Mesendoderm (in vitro differentiated cells): ENCODE results near the gene CILP2.

Experiments
- DNase-seq: peaks from one replicate; pipeline ENCODE4 v3.0.0; 2013
- H2AK5ac ChIP-seq: 2 replicates; pipeline ENCODE4 v1.6.1; 2013; ENCODE audit warnings: low read length, inconsistent platforms
- H2BK120ac ChIP-seq: 2 replicates; pipeline ENCODE4 v1.6.1; 2013; ENCODE audit warnings: low read depth, mild to moderate bottlenecking, low read length, moderate library complexity, mixed read lengths
- H2BK15ac ChIP-seq: replicated peaks from 2 replicates; pipeline ENCODE4 v1.6.1; 2013; ENCODE audit warnings: low read depth, mild to moderate bottlenecking, moderate library complexity
- H2BK5ac ChIP-seq: 2 replicates; pipeline ENCODE4 v1.6.1; 2013; ENCODE audit warnings: low read length, inconsistent platforms
- H3K18ac ChIP-seq: 2 replicates; pipeline ENCODE4 v1.6.1; 2013; ENCODE audit warnings: mild to moderate bottlenecking, low read length, mixed read lengths
- H3K23ac ChIP-seq: one replicate; pipeline ENCODE4 v1.6.1; 2013; ENCODE audit warnings: low read length
- H3K27ac ChIP-seq: 2 replicates; pipeline ENCODE4 v1.5.1; 2013; ENCODE audit warnings: low read depth, mild to moderate bottlenecking, inconsistent platforms, low read length, moderate library complexity
- H3K27me3 ChIP-seq: 2 replicates; pipeline ENCODE4 v1.6.1; 2013; ENCODE audit warnings: low read length, control low read depth, mild to moderate bottlenecking, inconsistent platforms; ENCODE audit not compliant: insufficient read depth, poor library complexity
- H3K36me3 ChIP-seq: 2 replicates; pipeline ENCODE4 v1.6.1; 2013; ENCODE audit warnings: low read length, inconsistent platforms; ENCODE audit not compliant: control insufficient read depth, insufficient read depth
- H3K4ac ChIP-seq: one replicate; pipeline ENCODE4 v1.6.1; 2013; ENCODE audit warnings: low read depth, mild to moderate bottlenecking, low read length, moderate library complexity
- H3K4me1 ChIP-seq: 2 replicates; pipeline ENCODE4 v1.6.1; 2013; ENCODE audit warnings: low read depth, low read length, inconsistent platforms; ENCODE audit not compliant: control insufficient read depth
- H3K4me2 ChIP-seq: 2 replicates; pipeline ENCODE4 v1.6.1; 2013; ENCODE audit warnings: low read length
- H3K4me3 ChIP-seq: 2 replicates; pipeline ENCODE4 v1.5.1; 2013; ENCODE audit warnings: mild to moderate bottlenecking, low read length
- H3K56ac ChIP-seq: one replicate; pipeline ENCODE4 v1.6.1; 2013; ENCODE audit warnings: low read length
- H3K79me1 ChIP-seq: 2 replicates; pipeline ENCODE4 v1.6.1; 2013; ENCODE audit warnings: low read length, inconsistent platforms
- H3K79me2 ChIP-seq: 2 replicates; pipeline ENCODE4 v1.6.1; 2013; ENCODE audit warnings: mild to moderate bottlenecking, low read length; ENCODE audit not compliant: control insufficient read depth, insufficient read depth
- H3K9ac ChIP-seq: 2 replicates; pipeline ENCODE4 v1.6.1; 2013; ENCODE audit warnings: low read length, inconsistent platforms
- H4K5ac ChIP-seq: one replicate; pipeline ENCODE4 v1.6.1; 2013; ENCODE audit warnings: low read length
- H4K8ac ChIP-seq: one replicate; pipeline ENCODE4 v1.6.1; 2013; ENCODE audit warnings: low read depth, mild to moderate bottlenecking, control low read depth, low read length, moderate library complexity
- WGBS: extraction: QIAGEN DNeasy Blood & Tissue Kit; methylation state at CpG from one replicate; pipeline ENCODE4 v1.1.7; 2013; ENCODE audit warnings: low lambda C conversion rate, missing lambda C conversion rate; ENCODE audit not compliant: insufficient coverage; ENCODE audit errors: extremely low coverage; 5-methylcytosine and 5-hydroxymethylcytosine counted together

CILP2 gene

DNA sequence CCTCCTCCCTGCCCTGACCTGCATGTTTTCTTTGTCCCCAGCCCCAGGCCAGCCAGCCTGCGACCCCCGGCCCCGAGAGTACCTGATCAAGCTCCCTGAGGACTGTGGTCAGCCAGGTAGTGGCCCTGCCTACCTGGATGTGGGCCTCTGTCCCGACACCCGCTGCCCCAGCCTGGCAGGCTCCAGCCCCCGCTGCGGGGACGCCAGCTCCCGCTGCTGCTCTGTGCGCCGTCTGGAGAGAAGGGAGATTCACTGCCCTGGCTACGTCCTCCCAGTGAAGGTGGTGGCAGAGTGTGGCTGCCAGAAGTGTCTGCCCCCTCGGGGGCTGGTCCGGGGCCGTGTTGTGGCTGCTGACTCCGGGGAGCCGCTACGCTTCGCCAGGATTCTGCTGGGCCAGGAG lies 5.6 kb downstream of the CILP2 start:
- H3K4me1 ChIP-seq: peaks cover 2% of the 10 kb centered on the region
- H3K56ac ChIP-seq: no peak overlapping the region
- H3K18ac ChIP-seq: no peak overlapping the region
- no CpG with 5 or more reads among the region's 19 CpGs for WGBS
- no peak overlapping the region for H2AK5ac ChIP-seq
- H3K4ac ChIP-seq: no peak overlapping the region
- no peak overlapping the region for H3K4me3 ChIP-seq
- no peaks in the 10 kb centered on the region for H3K79me1 ChIP-seq
- no peak for DNase-seq
- H4K5ac ChIP-seq: no peak overlapping the region
- no peaks in the 10 kb centered on the region for H3K79me2 ChIP-seq
- H2BK5ac ChIP-seq: no peak overlapping the region
- H2BK15ac ChIP-seq: no peak overlapping the region
- no peak overlapping the region for H3K23ac ChIP-seq
- H3K4me2 ChIP-seq: no peak overlapping the region
- no peak overlapping the region for H3K9ac ChIP-seq
- no peak overlapping the region for H3K27ac ChIP-seq
- no peaks in the 10 kb centered on the region for H3K36me3 ChIP-seq
- H2BK120ac ChIP-seq: no peak overlapping the region
- H4K8ac ChIP-seq: no peak overlapping the region
- H3K27me3 ChIP-seq: peaks cover 2% of the 10 kb centered on the region

GRCh38 chr19:19544257-19544953 lies 6.3 kb downstream of the CILP2 start:
- no peak overlapping the region for H2BK15ac ChIP-seq

GRCh38 chr19:19544954-19545591 lies 7.0 kb downstream of the CILP2 start:
- Histone ChIP-seq H3K23ac (no peak overlapping the region), H2BK120ac (no peak overlapping the region), H3K4me3 (no peak overlapping the region), H2AK5ac (no peak overlapping the region), H3K4me1 (peaks cover 2% of the 10 kb centered on the region), H4K5ac (no peak overlapping the region), H3K9ac (no peak overlapping the region), H3K4me2 (no peak overlapping the region), H3K79me2 (no peaks in the 10 kb centered on the region), H3K4ac (no peak overlapping the region), H3K79me1 (no peaks in the 10 kb centered on the region), H3K27ac (no peak overlapping the region), H3K36me3 (no peaks in the 10 kb centered on the region), H4K8ac (no peak overlapping the region), H2BK5ac (no peak overlapping the region), H3K18ac (no peak overlapping the region), H3K56ac (no peak overlapping the region), H2BK15ac (no peak overlapping the region), H3K27me3 (no peaks in the 10 kb centered on the region)
- no CpG with 5 or more reads among the region's 53 CpGs for WGBS
- no peak for DNase-seq

More at GRCh38 chr19:19544257-19544953, 6.3 kb downstream of the CILP2 start:
- H3K79me1 ChIP-seq: no peaks in the 10 kb centered on the region
- no peak overlapping the region for H3K56ac ChIP-seq
- H3K4ac ChIP-seq: no peak overlapping the region
- DNase-seq: no peak
- H3K4me2 ChIP-seq: no peak overlapping the region
- H3K27ac ChIP-seq: no peak overlapping the region
- H3K27me3 ChIP-seq: no peaks in the 10 kb centered on the region
- H3K4me1 ChIP-seq: peaks cover 2% of the 10 kb centered on the region
- H4K8ac ChIP-seq: no peak overlapping the region
- H3K23ac ChIP-seq: no peak overlapping the region
- no peaks in the 10 kb centered on the region for H3K79me2 ChIP-seq
- H2BK5ac ChIP-seq: no peak overlapping the region
- H3K9ac ChIP-seq: no peak overlapping the region
- no peak overlapping the region for H2BK120ac ChIP-seq
- no peak overlapping the region for H4K5ac ChIP-seq
- H3K18ac ChIP-seq: no peak overlapping the region
- no CpG with 5 or more reads among the region's 75 CpGs for whole genome bisulfite sequencing
- H3K36me3 ChIP-seq: no peaks in the 10 kb centered on the region
- no peak overlapping the region for H3K4me3 ChIP-seq
- no peak overlapping the region for H2AK5ac ChIP-seq

DNA sequence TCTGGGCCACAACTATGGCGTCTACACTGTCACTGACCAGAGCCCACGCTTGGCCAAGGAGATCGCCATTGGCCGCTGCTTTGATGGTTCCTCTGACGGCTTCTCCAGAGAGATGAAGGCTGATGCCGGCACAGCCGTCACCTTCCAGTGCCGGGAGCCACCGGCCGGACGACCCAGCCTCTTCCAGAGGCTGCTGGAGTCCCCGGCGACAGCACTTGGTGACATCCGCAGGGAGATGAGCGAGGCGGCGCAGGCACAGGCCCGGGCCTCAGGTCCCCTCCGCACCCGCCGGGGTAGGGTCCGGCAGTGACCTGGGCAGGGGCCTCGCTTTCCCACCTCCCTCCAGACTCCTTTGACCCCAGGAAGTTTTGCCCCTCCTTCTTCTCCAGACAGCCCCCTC lies 7.6 kb downstream of the CILP2 start:
- H3K36me3 ChIP-seq: no peaks in the 10 kb centered on the region
- DNase-seq: no peak
- no peak overlapping the region for H3K4me3 ChIP-seq
- H2BK15ac ChIP-seq: no peak overlapping the region
- no peak overlapping the region for H3K4me2 ChIP-seq
- H3K56ac ChIP-seq: no peak overlapping the region
- no peak overlapping the region for H2AK5ac ChIP-seq
- H2BK120ac ChIP-seq: no peak overlapping the region
- H4K5ac ChIP-seq: no peak overlapping the region
- no peaks in the 10 kb centered on the region for H3K79me2 ChIP-seq
- H3K79me1 ChIP-seq: no peaks in the 10 kb centered on the region
- H3K4me1 ChIP-seq: peaks cover 1% of the 10 kb centered on the region
- no peak overlapping the region for H3K27ac ChIP-seq
- H3K18ac ChIP-seq: no peak overlapping the region
- H3K4ac ChIP-seq: no peak overlapping the region
- no peak overlapping the region for H3K23ac ChIP-seq
- H4K8ac ChIP-seq: no peak overlapping the region
- WGBS: no CpG with 5 or more reads among the region's 23 CpGs
- no peak overlapping the region for H3K9ac ChIP-seq
- no peaks in the 10 kb centered on the region for H3K27me3 ChIP-seq
- no peak overlapping the region for H2BK5ac ChIP-seq

DNA sequence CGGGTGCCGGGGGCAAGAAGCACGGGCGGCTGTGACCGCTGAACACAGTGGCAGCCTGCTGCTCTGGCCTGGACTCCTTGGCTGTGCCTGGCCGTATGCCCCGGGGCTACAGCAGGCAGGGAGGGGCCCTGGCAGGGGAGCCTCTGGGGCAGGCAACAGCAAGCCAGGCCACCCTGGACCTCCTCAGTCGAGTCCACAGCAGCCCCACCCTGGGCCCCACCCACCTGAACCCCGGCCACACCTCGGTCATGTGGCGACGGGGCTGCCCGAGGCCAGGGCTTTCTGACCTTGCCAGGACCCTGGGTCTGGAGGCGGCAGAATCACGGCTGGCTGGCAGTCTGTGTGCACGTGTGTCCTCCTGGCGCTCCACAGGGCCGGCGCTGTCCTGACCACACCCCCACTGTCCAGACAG lies 8.7 kb downstream of the CILP2 start:
- no peak overlapping the region for H2BK120ac ChIP-seq
- H3K36me3 ChIP-seq: no peaks in the 10 kb centered on the region
- H3K56ac ChIP-seq: no peak overlapping the region
- H3K4me3 ChIP-seq: no peak overlapping the region
- no peaks in the 10 kb centered on the region for H3K4me1 ChIP-seq
- no CpG with 5 or more reads among the region's 19 CpGs for WGBS
- H3K4me2 ChIP-seq: no peak overlapping the region
- H3K4ac ChIP-seq: no peak overlapping the region
- no peak overlapping the region for H3K9ac ChIP-seq
- H2BK15ac ChIP-seq: no peak overlapping the region
- no peak overlapping the region for H3K18ac ChIP-seq
- no peaks in the 10 kb centered on the region for H3K79me1 ChIP-seq
- H4K8ac ChIP-seq: no peak overlapping the region
- H3K23ac ChIP-seq: no peak overlapping the region
- H3K27me3 ChIP-seq: no peaks in the 10 kb centered on the region
- no peak for DNase-seq
- H2AK5ac ChIP-seq: no peak overlapping the region
- H3K79me2 ChIP-seq: no peaks in the 10 kb centered on the region
- no peak overlapping the region for H2BK5ac ChIP-seq
- H4K5ac ChIP-seq: no peak overlapping the region
- H3K27ac ChIP-seq: no peak overlapping the region
